ENCODE data around the gene DAZAP1. TPM values are rescaled to one million over a fixed set of nuclear protein-coding genes. Genes with fewer than 3 reads are reported as not detected.

The DAZAP1 gene
- total RNA-seq, 2 donors from 2014 or later, result 154 to 179 TPM

DNA sequence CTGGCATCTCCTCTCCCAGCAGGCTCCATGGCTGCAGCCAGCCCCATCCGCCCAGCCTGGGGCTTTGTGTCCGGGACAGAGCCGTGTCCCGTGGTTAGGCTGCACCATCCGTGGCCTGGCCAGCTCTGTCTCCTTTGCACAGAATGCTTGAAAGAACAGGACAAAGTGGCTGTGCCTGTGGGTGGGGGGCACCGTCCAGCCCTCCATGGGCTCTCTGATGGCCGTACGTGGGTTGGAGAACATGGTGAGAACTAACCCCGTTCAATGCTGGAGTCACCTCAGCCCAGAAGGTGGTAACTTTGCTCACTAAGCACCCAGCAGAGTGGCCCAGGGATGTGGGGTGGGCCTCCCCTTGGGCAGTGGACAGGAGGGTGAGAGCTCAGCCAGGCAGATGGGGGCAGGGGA is 33.6 kb downstream of the DAZAP1 start:
- Mint-ChIP-seq H3K9me3 (no peaks in the 10 kb centered on the region), H3K27ac (no peak overlapping the region), H3K27me3 (ENCODE audit: insufficient read depth) (peaks cover 12% of the 10 kb centered on the region), H3K4me3 (peak overlapping the region; percentile 95), H3K36me3 (ENCODE audit: low read depth) (peaks cover 36% of the 10 kb centered on the region), H3K4me1 (peaks cover 8% of the 10 kb centered on the region)
- Histone ChIP-seq H3K9me3 (ENCODE audit: control insufficient read depth, low read length) (no peaks in the 10 kb centered on the region), H3K4me1 (ENCODE audit: control insufficient read depth, insufficient read depth, low read length) (no peaks in the 10 kb centered on the region), H3K27me3 (ENCODE audit: control insufficient read depth, insufficient read depth, low read length, poor library complexity, severe bottlenecking) (no peaks in the 10 kb centered on the region), H3K9ac (ENCODE audit: extremely low read depth, low read length, poor library complexity, severe bottlenecking) (no peak overlapping the region), H3K4me3 (ENCODE audit: low read length) (no peak overlapping the region), H3K36me3 (ENCODE audit: control insufficient read depth, insufficient read depth, low read length) (peaks cover 33% of the 10 kb centered on the region), H3K27ac (ENCODE audit: low read depth, low read length) (no peak overlapping the region)
- no peak for DNase-seq
- TF ChIP-seq, protein P1, sequence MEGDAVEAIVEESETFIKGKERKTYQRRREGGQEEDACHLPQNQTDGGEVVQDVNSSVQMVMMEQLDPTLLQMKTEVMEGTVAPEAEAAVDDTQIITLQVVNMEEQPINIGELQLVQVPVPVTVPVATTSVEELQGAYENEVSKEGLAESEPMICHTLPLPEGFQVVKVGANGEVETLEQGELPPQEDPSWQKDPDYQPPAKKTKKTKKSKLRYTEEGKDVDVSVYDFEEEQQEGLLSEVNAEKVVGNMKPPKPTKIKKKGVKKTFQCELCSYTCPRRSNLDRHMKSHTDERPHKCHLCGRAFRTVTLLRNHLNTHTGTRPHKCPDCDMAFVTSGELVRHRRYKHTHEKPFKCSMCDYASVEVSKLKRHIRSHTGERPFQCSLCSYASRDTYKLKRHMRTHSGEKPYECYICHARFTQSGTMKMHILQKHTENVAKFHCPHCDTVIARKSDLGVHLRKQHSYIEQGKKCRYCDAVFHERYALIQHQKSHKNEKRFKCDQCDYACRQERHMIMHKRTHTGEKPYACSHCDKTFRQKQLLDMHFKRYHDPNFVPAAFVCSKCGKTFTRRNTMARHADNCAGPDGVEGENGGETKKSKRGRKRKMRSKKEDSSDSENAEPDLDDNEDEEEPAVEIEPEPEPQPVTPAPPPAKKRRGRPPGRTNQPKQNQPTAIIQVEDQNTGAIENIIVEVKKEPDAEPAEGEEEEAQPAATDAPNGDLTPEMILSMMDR (conservative IDR thresholded peaks at IDR 0.05), result no peak
- whole genome bisulfite sequencing, 2 experiments (ENCODE audit: insufficient coverage in 1 of 2, insufficient read length in 1 of 2), result 95 to 98% methylated on average over 4 to 9 of the region's 9 CpGs

DNA sequence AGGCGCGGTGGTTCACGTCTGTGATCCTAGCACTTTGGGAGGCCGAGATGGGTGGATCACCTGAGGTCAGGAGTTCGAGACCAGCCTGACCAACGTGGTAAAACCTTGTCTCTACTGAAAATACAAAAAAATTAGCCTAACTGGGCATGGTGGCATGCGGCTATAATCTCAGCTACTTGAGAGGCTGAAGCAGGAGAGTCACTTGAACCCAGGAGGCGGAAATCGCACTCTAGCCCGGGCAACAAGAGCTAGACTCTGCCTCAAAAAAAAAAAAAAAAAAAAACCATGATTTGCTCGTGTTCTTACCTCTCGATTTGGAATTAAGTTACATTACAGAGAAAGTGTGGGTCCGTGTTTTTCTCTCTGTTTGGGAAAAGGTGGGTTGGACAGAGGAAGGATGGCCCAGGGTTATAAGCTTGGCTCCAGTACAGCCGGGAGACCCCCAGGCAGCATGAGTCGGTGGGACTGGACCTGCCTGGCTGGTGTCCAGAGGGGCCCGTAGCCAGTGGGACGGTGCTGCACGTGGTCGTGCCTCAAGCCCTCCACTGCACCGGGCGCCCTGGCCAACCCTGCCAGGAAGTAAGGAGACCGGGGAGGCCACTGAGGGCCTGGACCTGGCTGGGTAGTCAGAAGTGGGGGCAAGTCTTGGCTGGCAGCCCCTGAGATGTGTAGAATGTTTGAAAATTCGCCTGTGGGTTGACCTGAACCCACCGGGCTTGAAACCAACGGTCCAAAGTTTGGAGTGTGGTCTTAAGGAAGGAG is 34.5 kb downstream of the DAZAP1 start:
- no peak overlapping the region for H3K4me3 ChIP-seq (ENCODE audit: low read length)
- TF ChIP-seq, protein P1 (conservative IDR thresholded peaks at IDR 0.05), result no peak
- peak overlapping the region; percentile 55 for H3K27ac Mint-ChIP-seq
- peaks cover 8% of the 10 kb centered on the region for H3K4me1 Mint-ChIP-seq
- H3K9me3 Mint-ChIP-seq, result no peaks in the 10 kb centered on the region
- H3K4me1 ChIP-seq (ENCODE audit: control insufficient read depth, insufficient read depth, low read length), result no peaks in the 10 kb centered on the region
- no peak overlapping the region for H3K9ac ChIP-seq (ENCODE audit: extremely low read depth, low read length, poor library complexity, severe bottlenecking)
- H3K9me3 ChIP-seq (ENCODE audit: control insufficient read depth, low read length), result no peaks in the 10 kb centered on the region
- H3K27me3 ChIP-seq (ENCODE audit: control insufficient read depth, insufficient read depth, low read length, poor library complexity, severe bottlenecking), result peaks cover 7% of the 10 kb centered on the region
- peaks cover 15% of the 10 kb centered on the region for H3K27me3 Mint-ChIP-seq (ENCODE audit: insufficient read depth)
- WGBS, 2 experiments (ENCODE audit: insufficient coverage in 1 of 2, insufficient read length in 1 of 2), result 94% methylated on average over 20 to 25 of the region's 25 CpGs
- no peak overlapping the region for H3K4me3 Mint-ChIP-seq
- DNase-seq, result no peak
- H3K27ac ChIP-seq (ENCODE audit: low read depth, low read length), result no peak overlapping the region
- peaks cover 36% of the 10 kb centered on the region for H3K36me3 Mint-ChIP-seq (ENCODE audit: low read depth)
- H3K36me3 ChIP-seq (ENCODE audit: control insufficient read depth, insufficient read depth, low read length), result peaks cover 33% of the 10 kb centered on the region

DNA sequence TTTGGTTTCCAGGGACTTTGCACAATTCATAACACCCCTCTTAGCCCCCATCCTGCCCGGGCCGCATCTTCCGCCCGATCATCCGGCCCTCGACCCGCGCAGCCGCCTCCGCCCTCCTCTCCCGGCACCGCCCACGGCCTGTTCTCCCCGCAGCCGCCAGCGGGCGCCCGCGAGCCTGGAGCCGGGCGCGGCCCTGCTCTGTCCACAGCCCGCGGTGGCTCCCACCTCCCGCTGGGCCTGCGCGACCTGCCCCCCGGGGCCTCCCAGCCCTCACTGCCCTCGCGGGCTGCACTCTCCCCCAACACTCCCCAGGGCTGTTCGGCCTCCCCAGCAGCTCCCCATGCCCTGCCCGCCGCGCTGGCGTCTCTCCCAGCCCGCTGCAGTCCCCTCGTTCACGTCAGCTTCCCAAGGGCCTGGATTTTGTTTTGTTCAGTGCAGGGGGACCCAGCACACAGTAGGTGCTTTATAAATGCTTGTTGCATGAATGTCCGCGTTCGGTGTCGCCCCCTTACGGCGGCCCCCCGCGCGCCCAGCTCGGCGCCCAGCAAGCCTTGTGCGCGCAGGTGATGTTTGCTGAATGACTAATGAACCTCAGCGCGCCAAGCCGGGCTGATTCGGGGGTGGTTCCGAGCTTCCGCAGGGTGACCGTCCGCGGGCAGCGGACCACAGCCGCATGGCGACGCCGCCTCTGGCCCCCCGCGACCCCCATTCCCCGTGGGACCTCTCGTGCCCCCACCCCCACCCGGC is 38.0 kb downstream of the DAZAP1 start:
- peaks cover 42% of the 10 kb centered on the region for H3K27me3 ChIP-seq (ENCODE audit: control insufficient read depth, insufficient read depth, low read length, poor library complexity, severe bottlenecking)
- peaks cover 25% of the 10 kb centered on the region for H3K36me3 ChIP-seq (ENCODE audit: control insufficient read depth, insufficient read depth, low read length)
- H3K4me3 ChIP-seq (ENCODE audit: low read length), result peak overlapping the region; percentile 67
- H3K27ac ChIP-seq (ENCODE audit: low read depth, low read length), result peak overlapping the region; percentile 38
- H3K9ac ChIP-seq (ENCODE audit: extremely low read depth, low read length, poor library complexity, severe bottlenecking), result no peak overlapping the region
- H3K4me1 ChIP-seq (ENCODE audit: control insufficient read depth, insufficient read depth, low read length), result no peaks in the 10 kb centered on the region
- Mint-ChIP-seq H3K27me3 (ENCODE audit: insufficient read depth) (peaks cover 47% of the 10 kb centered on the region), H3K4me1 (peaks cover 1% of the 10 kb centered on the region), H3K9me3 (peaks cover 1% of the 10 kb centered on the region), H3K27ac (no peak overlapping the region), H3K4me3 (peak overlapping the region; percentile 54), H3K36me3 (ENCODE audit: low read depth) (peaks cover 25% of the 10 kb centered on the region)
- WGBS, 2 experiments (ENCODE audit: insufficient coverage in 1 of 2, insufficient read length in 1 of 2), result 4% methylated on average over 25 to 65 of the region's 70 CpGs
- H3K9me3 ChIP-seq (ENCODE audit: control insufficient read depth, low read length), result no peaks in the 10 kb centered on the region
- TF ChIP-seq, protein P1 (conservative IDR thresholded peaks at IDR 0.05), result peak; percentile 96
- DNase-seq, result peak; percentile 92

All from endodermal cell (in vitro differentiated cells).